ENCODE measurements around the gene SMARCC2. TPM values are rescaled to one million over a fixed set of nuclear protein-coding genes. Genes with fewer than 3 reads are reported as not detected.

Gene SMARCC2
- total RNA-seq (2014; rRNA removed; shearing (Covaris generic); ENCODE audit: low replicate concordance), result 10.6 and 14.8 TPM in 2 replicates

- peaks cover 28% of the 10 kb centered on the region for H3K36me3 ChIP-seq
These were observed at the start of gene SMARCC2 for GRCh38 chr12:56189099-56189917. SMARCC2 (minus strand) TSS chr12:56189483; CDS start chr12:56189461, 22 bp downstream.

DNA sequence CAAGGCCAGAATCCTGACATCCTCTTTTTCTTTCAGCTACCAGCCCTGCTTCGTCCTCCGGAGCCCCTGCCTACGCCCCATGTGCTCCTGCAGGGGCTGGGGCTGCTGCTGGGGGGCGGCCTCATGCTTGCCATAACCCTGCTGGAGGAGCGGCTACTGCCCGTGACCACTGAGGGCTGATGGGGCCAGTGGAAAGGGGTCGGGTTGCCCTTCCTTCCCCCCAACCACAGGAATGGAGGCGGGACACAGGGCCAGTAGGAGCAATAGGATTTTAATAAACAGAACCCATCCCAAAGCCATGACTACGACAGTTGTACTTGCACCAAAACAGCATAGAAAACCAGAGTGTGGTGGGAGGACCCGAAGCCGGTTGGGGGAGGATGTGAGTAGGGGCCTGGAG lies 48.3 kb upstream of the SMARCC2 start:
- DNase-seq, result no peak

More at GRCh38 chr12:56189099-56189917, at the start of gene SMARCC2:
- H3K4me3 ChIP-seq, result peak within 1 kb of the TSS; percentile 81
- H3K9me3 ChIP-seq, result no peaks in the 10 kb centered on the region
- H3K27me3 ChIP-seq, result no peaks in the 10 kb centered on the region
- DNase-seq, result peak; percentile 84

DNA sequence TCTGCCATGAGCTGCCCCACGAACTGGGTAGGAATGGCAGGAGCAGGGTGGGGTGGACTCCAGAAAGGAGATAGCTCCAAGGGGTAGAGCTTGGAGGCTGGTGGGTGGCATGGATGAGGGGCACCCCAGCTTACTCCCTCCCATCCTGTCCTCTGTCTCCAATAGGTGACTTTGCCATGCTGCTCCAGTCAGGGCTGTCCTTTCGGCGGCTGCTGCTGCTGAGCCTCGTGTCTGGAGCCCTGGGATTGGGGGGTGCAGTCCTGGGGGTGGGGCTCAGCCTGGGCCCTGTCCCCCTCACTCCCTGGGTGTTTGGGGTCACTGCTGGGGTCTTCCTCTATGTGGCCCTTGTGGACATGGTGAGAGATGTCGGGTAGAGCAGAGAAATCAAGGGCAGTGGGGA lies 47.7 kb upstream of the SMARCC2 start:
- no peak for DNase-seq
- Histone ChIP-seq H3K4me3 (no peak overlapping the region), H3K36me3 (peaks cover 23% of the 10 kb centered on the region), H3K9me3 (no peaks in the 10 kb centered on the region), H3K27me3 (no peaks in the 10 kb centered on the region)

More for the DNA sequence above, 48.3 kb upstream of the SMARCC2 start:
- H3K27me3 ChIP-seq, result no peaks in the 10 kb centered on the region
- H3K4me3 ChIP-seq, result no peak overlapping the region
- peaks cover 27% of the 10 kb centered on the region for H3K36me3 ChIP-seq
- no peaks in the 10 kb centered on the region for H3K9me3 ChIP-seq

- Histone ChIP-seq H3K4me3 (no peak overlapping the region), H3K27me3 (no peaks in the 10 kb centered on the region), H3K9me3 (no peaks in the 10 kb centered on the region), H3K36me3 (peaks cover 14% of the 10 kb centered on the region)
- DNase-seq, result no peak
These were observed 46.8 kb upstream of the SMARCC2 start for GRCh38 chr12:56236091-56236490.

DNA sequence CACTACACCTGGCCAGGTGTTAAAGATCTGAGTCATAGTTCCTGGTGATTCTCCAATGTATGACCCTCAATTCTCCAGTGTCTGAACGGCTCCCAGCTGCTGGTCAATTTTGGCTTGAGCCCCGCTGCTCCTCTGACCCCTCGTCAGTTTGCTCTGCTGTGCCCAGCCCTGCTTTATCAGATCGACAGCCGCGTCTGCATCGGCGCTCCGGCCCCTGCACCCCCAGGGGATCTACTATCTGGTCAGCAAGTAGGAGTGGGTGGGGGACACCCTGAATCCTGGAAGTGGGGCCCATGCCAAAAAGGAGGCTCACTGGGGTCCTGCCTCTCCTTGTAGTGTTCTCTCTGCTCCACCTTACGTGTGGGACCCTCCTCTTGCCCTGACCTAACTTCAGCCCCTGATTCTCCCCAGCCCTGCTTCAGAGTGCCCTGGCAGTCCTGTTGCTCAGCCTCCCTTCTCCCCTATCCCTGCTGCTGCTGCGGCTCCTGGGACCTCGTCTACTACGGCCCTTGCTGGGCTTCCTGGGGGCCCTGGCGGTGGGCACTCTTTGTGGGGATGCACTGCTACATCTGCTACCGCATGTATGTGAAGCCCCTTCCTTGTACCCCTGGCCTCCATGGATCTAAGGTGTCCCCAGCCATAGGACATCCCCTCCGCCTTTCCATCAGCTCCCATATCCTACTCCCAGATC lies 45.6 kb upstream of the SMARCC2 start:
- no peak overlapping the region for H3K4me3 ChIP-seq
- no peak for DNase-seq
- H3K27me3 ChIP-seq, result no peaks in the 10 kb centered on the region
- H3K9me3 ChIP-seq, result no peaks in the 10 kb centered on the region
- H3K36me3 ChIP-seq, result peaks cover 4% of the 10 kb centered on the region; the same call in 1 of the 2 replicates

- no peaks in the 10 kb centered on the region for H3K9me3 ChIP-seq
- H3K36me3 ChIP-seq, result peaks cover under 1% of the 10 kb centered on the region; the same call in 1 of the 2 replicates
- no peak for DNase-seq
- H3K4me3 ChIP-seq, result no peak overlapping the region
- H3K27me3 ChIP-seq, result no peaks in the 10 kb centered on the region
These were observed 41.9 kb upstream of the SMARCC2 start for GRCh38 chr12:56231184-56231582.

GRCh38 chr12:56230432-56231183 lies 41.3 kb upstream of the SMARCC2 start:
- H3K36me3 ChIP-seq, result peaks cover 4% of the 10 kb centered on the region; the same call in 1 of the 2 replicates
- H3K27me3 ChIP-seq, result no peaks in the 10 kb centered on the region
- DNase-seq, result no peak
- no peaks in the 10 kb centered on the region for H3K9me3 ChIP-seq
- no peak overlapping the region for H3K4me3 ChIP-seq

- DNase-seq, result no peak
- H3K4me3 ChIP-seq, result no peak within 1 kb of the TSS
- H3K9me3 ChIP-seq, result no peaks in the 10 kb centered on the region
- H3K36me3 ChIP-seq, result peaks cover 4% of the 10 kb centered on the region; the same call in 1 of the 2 replicates
- H3K27me3 ChIP-seq, result no peaks in the 10 kb centered on the region
These were observed 40.7 kb upstream of the SMARCC2 start, which contains the start of gene SLC39A5 for GRCh38 chr12:56229916-56230431. SLC39A5 (plus strand) TSS chr12:56230051; CDS start chr12:56231275, 1,224 bp downstream.

GRCh38 chr12:56229082-56229481 lies 39.8 kb upstream of the SMARCC2 start:
- Histone ChIP-seq H3K36me3 (peaks cover 4% of the 10 kb centered on the region; the same call in 1 of the 2 replicates), H3K27me3 (no peaks in the 10 kb centered on the region), H3K9me3 (no peaks in the 10 kb centered on the region), H3K4me3 (no peak overlapping the region)
- no peak for DNase-seq

DNA sequence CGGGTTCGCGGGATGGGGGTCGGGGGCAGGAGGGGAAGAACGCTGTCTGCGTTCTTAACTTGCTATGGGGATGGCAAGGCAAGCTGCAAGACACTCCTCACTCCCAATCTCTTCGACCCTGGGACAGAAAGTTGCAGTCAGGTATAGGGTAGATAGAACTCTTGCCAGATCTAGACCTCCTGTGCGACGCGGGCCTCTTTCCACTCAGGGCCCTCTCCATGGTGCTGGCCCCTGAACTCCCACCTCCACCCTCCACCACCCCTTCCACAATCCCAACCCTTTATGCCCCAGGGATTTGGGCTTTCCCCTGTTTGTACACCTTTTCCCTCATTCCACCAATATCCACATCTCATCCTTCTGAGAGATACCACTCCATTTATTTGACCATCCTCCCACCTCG lies 35.7 kb upstream of the SMARCC2 start:
- DNase-seq, result no peak
- Histone ChIP-seq H3K4me3 (peak overlapping the region; percentile 76), H3K9me3 (no peaks in the 10 kb centered on the region), H3K27me3 (no peaks in the 10 kb centered on the region), H3K36me3 (peaks cover 6% of the 10 kb centered on the region)

GRCh38 chr12:56224102-56224701 lies 34.9 kb upstream of the SMARCC2 start, which contains the start of gene NABP2:
NABP2 (plus strand) TSS chr12:56224342; CDS start chr12:56224857, 515 bp downstream.
- DNase-seq, result peak; percentile 98
- H3K36me3 ChIP-seq, result peaks cover 6% of the 10 kb centered on the region
- H3K9me3 ChIP-seq, result no peaks in the 10 kb centered on the region
- H3K27me3 ChIP-seq, result no peaks in the 10 kb centered on the region
- peak within 1 kb of the TSS; percentile 76 for H3K4me3 ChIP-seq

- Histone ChIP-seq H3K27me3 (no peaks in the 10 kb centered on the region), H3K4me3 (peak overlapping the region; percentile 76), H3K9me3 (no peaks in the 10 kb centered on the region), H3K36me3 (peaks cover 6% of the 10 kb centered on the region)
- DNase-seq, result no peak
These were observed 34.4 kb upstream of the SMARCC2 start for GRCh38 chr12:56223571-56224101.

DNA sequence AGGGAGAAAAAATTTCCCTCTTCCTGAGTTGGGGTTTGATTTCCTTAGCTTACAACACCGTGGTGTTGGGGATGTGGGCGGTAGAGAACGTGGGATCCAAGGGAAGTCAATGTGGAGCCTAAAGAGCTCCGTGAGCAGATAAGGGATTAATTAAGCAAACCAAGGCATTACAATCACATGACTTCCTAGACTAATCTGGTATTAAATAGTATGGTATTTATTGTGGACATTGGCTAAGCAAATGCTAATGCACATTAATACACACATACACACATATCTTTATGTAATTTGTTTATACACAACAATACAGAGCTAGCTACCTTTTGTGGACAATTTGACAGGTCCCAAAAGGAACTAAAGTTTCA lies 33.2 kb upstream of the SMARCC2 start:
- Histone ChIP-seq H3K9me3 (no peaks in the 10 kb centered on the region), H3K36me3 (peaks cover 11% of the 10 kb centered on the region), H3K27me3 (no peaks in the 10 kb centered on the region), H3K4me3 (peak overlapping the region; percentile 97)
- no peak for DNase-seq

DNA sequence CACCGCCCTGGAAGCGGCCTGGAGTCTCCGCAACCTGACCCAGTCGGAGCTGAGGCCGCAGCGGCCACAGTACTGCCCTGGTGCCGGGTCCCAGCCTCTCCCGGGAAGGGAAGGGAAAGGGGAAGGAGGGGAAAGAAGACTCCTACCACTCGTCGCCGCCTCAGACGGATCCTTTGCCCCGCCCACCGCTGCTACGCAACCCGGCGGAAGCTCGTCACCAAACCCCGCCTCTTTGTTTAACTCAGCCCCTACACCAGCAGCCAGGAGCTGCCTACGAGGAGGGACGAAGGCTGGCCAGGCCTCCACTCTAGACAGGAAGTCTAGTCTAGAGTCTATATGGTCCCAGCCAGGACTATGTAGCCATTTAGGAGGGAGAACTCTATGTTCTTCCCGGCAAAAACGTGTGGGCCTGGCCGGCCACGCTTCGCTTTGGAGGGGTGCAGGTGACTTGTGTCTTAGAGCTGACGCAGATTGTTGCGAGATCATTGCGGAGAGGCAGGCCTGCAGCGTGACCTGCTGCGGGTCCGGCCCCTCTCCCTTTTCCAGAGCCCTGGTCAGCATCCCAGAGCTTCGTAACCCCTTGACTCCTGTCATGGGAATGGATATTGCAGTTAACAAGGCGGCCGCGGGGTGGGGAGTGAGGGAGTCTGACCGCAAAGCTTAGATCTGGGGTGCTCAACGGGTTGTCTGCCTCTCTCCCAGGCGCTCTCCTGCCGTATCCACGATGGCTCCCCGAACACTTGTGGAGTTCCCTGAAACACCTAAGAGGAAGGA lies 32.7 kb upstream of the SMARCC2 start, which contains the start of gene RNF41:
Gene RNF41 (minus strand): TSS at position 166 of the 774 bp plus-strand sequence. CDS start 7,875 bp downstream, outside the sequence.
- Histone ChIP-seq H3K36me3 (peaks cover 11% of the 10 kb centered on the region), H3K9me3 (no peaks in the 10 kb centered on the region), H3K27me3 (no peaks in the 10 kb centered on the region), H3K4me3 (peak within 1 kb of the TSS; percentile 97)
- DNase-seq, result peak; percentile 97

DNA sequence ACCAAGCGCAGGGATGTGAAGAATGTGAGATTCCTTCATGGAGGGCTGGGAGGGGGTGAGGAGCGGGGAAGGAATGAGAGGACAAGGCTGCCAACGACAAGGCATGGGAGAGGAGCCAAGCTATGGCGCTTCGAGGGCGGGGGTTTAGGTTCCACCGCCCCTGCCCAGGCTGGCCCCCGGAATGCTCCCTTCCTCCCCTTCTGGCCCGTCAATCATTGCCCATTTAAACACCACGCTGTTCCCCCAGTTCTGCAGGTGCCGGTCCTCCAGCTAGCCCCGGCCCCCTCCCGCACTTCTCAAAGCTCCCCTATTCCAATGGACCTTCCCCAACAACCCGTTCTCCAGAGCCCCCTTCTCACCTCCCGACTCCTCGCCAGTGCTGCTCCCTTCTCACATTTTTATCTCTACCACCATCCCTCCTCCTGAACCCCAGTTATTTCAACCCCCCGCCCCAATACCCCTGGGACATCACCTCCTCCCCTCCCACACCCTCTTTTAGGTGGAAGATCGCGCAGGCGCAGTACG lies 32.0 kb upstream of the SMARCC2 start:
- no peaks in the 10 kb centered on the region for H3K27me3 ChIP-seq
- peak overlapping the region; percentile 97 for H3K4me3 ChIP-seq
- peak; percentile 83 for DNase-seq
- no peaks in the 10 kb centered on the region for H3K9me3 ChIP-seq
- H3K36me3 ChIP-seq, result peaks cover 15% of the 10 kb centered on the region

All from MG63 (cell line).